CD4-positive, alpha-beta memory T cell (primary cell): ENCODE results near the gene FAM114A1. TPM values are rescaled to one million over a fixed set of nuclear protein-coding genes. Genes with fewer than 3 reads are reported as not detected.

Experiments used
- CTCF ChIA-PET: fragments of 350-600 bp; sonication (Branson Sonifier 250); formaldehyde crosslinking; loops from one replicate; lab custom pipeline; 2021; ENCODE audit warnings: inconsistent platforms; ENCODE audit not compliant: partially characterized antibody; lab: Charles Lee
- POLR2A ChIA-PET: fragments of 350-600 bp; sonication (Branson Sonifier 250); formaldehyde crosslinking; loops from one replicate; lab custom pipeline; 2021; ENCODE audit not compliant: partially characterized antibody; lab: Charles Lee
- DNase-seq, 5 donors: peaks; one replicate each; pipeline versions ENCODE4 v3.0.0 to v3.0.0-alpha.2; 2020 to 2022; ENCODE audit warnings: mixed read lengths in 1 of 5
- H3K27ac ChIP-seq: one replicate; pipeline ENCODE4 v1.7.0; 2013; ENCODE audit warnings: low read depth, low read length
- H3K27me3 ChIP-seq: 2 replicates; pipeline ENCODE4 v1.7.0; 2013; ENCODE audit warnings: mild to moderate bottlenecking, low read length, moderate library complexity; ENCODE audit not compliant: insufficient read depth
- H3K36me3 ChIP-seq: 2 replicates; pipeline ENCODE4 v1.7.0; 2013; ENCODE audit warnings: mild to moderate bottlenecking, low read length, moderate library complexity; ENCODE audit not compliant: insufficient read depth
- H3K4me1 ChIP-seq: 2 replicates; pipeline ENCODE4 v1.7.0; 2013; ENCODE audit warnings: mild to moderate bottlenecking, low read length, moderate library complexity; ENCODE audit not compliant: insufficient read depth
- H3K4me3 ChIP-seq, 2 donors: one replicate each; pipeline ENCODE4 v1.7.0; 2013; ENCODE audit warnings: low read length in 2 of 2, mild to moderate bottlenecking in 1 of 2
- H3K9me3 ChIP-seq, 2 donors: one replicate each; pipeline ENCODE4 v1.7.0; 2013; ENCODE audit warnings: low read length in 2 of 2, control low read depth in 1 of 2; ENCODE audit not compliant: control insufficient read depth in 1 of 2
- H3K27ac Mint-ChIP-seq, 7 donors: one replicate each; pipeline ENCODE4 v1.8.0; 2020 to 2021; ENCODE audit warnings: mixed read lengths in 7 of 7, mild to moderate bottlenecking in 6 of 7, inconsistent platforms in 3 of 7, moderate library complexity in 3 of 7
- H3K27me3 Mint-ChIP-seq, 2 donors: one replicate each; pipeline ENCODE4 v1.8.0; 2020 to 2021; ENCODE audit warnings: mixed read lengths in 2 of 2
- H3K36me3 Mint-ChIP-seq, 2 donors: one replicate each; pipeline ENCODE4 v1.8.0; 2020 to 2021; ENCODE audit warnings: mixed read lengths in 2 of 2, inconsistent platforms in 1 of 2, mild to moderate bottlenecking in 1 of 2
- H3K4me1 Mint-ChIP-seq, 4 donors: one replicate each; pipeline ENCODE4 v1.8.0; 2020 to 2021; ENCODE audit warnings: mixed read lengths in 4 of 4, mild to moderate bottlenecking in 1 of 4
- H3K4me3 Mint-ChIP-seq, 8 donors: one replicate each; pipeline ENCODE4 v1.8.0; 2020 to 2021; ENCODE audit warnings: mixed read lengths in 8 of 8, mild to moderate bottlenecking in 7 of 8, moderate library complexity in 6 of 8, inconsistent platforms in 3 of 8
- H3K9me3 Mint-ChIP-seq, 8 donors: one replicate each; pipeline ENCODE4 v1.8.0; 2020 to 2021; ENCODE audit warnings: mixed read lengths in 8 of 8, mild to moderate bottlenecking in 5 of 8, inconsistent platforms in 3 of 8, moderate library complexity in 1 of 8
- intact Hi-C: fragments of 100-400 bp; cut with micrococcal nuclease; formaldehyde crosslinking; loops from one replicate; pipeline ENCODE4 v1.15.1; 2023
- polyA plus RNA-seq, 2 donors: library from polyadenylated mRNA; unstranded; fragments of 300-500 nt; fragmentation: Illumina TruSeq; gene quantifications; one replicate each; pipeline ENCODE4 v1.2.3, GENCODE V29; 2021
- total RNA-seq, 2 experiments: library from RNA; stranded (reverse); gene quantifications; one replicate each; pipeline ENCODE4 v1.2.3, GENCODE V29; 2021

FAM114A1 gene
- total and polyA plus RNA-seq, 4 experiments from 2014 or later: 0.09 to 0.64 (median 0.44) TPM; not detected in 1

DNA sequence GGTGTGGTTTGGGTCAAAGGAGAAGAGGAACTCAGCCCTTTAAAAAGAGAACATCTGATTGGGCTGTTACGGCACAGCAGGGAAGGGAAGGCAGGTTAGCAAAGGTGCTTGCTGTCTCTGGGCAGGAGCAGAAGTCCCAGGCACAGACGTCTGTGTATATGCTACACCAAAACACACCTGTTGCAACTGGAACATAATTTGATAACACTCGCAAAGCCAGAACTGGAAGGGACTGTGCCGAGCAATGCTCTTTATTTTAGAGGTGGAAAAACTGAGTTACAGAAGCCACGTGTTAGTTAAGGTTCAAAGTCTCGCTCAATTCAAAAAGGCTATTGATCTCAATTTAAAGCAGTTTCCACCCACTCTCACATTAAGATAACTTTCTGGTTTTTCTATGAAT is 2.2 kb upstream of the FAM114A1 start:
- Mint-ChIP-seq H3K9me3 (no peaks in the 10 kb centered on the region), H3K4me1 (peaks cover 10 to 21% (median 18%) of the 10 kb centered on the region in 4 donors), H3K27me3 (peaks cover 17 to 31% of the 10 kb centered on the region in 2 donors), H3K36me3 (no peaks in the 10 kb centered on the region), H3K27ac (no peak overlapping the region), H3K4me3 (peak overlapping the region in 1 of 8 donors; percentile 33)
- Histone ChIP-seq H3K4me3 (no peak overlapping the region), H3K9me3 (no peaks in the 10 kb centered on the region), H3K4me1 (no peaks in the 10 kb centered on the region), H3K27me3 (no peaks in the 10 kb centered on the region), H3K36me3 (no peaks in the 10 kb centered on the region), H3K27ac (no peak overlapping the region)
- CTCF ChIA-PET: interaction anchor here (1.2 to 1.7 kb wide), 2 partner anchors 8 to 83 kb away, joined by 3 to 6 read pairs; partner anchors contain the start of genes TLR10 and TLR6
- no peak for DNase-seq
- POLR2A ChIA-PET: no interaction called here
- intact Hi-C loops: no loop called here

DNA sequence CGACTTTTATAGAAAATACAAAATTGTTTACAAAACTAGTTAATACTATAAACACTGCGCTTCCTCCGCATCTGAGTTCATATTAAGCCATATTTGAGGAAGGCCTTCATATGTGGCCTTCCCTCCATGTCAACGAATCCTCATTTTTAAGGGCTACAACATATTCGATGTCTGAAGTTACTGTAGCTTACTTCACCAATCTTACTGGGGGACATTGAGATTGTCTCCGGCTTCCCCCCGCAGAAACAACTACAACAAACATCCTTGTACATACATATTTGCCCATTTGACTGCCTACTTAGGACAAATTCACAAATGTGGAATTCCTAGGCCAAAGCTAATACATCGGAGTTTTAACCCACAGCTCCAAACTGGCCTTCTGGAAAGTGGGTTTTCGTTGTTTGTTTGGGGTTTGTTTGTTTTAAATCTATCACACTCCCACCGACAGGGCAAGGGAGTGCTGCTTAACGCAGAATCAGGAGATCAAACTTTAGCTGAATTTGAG is 581 bp upstream of the FAM114A1 start:
- Mint-ChIP-seq H3K27ac (peak overlapping the region in 1 of 7 donors; percentile 24), H3K9me3 (no peaks in the 10 kb centered on the region), H3K27me3 (peaks cover 14 to 31% of the 10 kb centered on the region in 2 donors), H3K4me1 (peaks cover 5 to 14% (median 11%) of the 10 kb centered on the region in 4 donors), H3K36me3 (no peaks in the 10 kb centered on the region), H3K4me3 (peak overlapping the region; percentile 66 to 83 (median 76))
- no peak for DNase-seq
- Histone ChIP-seq H3K4me3 (peak overlapping the region in 1 of 2 donors; percentile 33), H3K27me3 (no peaks in the 10 kb centered on the region), H3K4me1 (no peaks in the 10 kb centered on the region), H3K27ac (no peak overlapping the region), H3K9me3 (no peaks in the 10 kb centered on the region), H3K36me3 (no peaks in the 10 kb centered on the region)
- intact Hi-C loops: no loop called here
- ChIA-PET CTCF (interaction anchor here (1.0 to 1.7 kb wide), 2 partner anchors 84 to 108 kb away, joined by 4 to 6 read pairs; partner anchors contain the start of gene TLR10), POLR2A (no interaction called here)

DNA sequence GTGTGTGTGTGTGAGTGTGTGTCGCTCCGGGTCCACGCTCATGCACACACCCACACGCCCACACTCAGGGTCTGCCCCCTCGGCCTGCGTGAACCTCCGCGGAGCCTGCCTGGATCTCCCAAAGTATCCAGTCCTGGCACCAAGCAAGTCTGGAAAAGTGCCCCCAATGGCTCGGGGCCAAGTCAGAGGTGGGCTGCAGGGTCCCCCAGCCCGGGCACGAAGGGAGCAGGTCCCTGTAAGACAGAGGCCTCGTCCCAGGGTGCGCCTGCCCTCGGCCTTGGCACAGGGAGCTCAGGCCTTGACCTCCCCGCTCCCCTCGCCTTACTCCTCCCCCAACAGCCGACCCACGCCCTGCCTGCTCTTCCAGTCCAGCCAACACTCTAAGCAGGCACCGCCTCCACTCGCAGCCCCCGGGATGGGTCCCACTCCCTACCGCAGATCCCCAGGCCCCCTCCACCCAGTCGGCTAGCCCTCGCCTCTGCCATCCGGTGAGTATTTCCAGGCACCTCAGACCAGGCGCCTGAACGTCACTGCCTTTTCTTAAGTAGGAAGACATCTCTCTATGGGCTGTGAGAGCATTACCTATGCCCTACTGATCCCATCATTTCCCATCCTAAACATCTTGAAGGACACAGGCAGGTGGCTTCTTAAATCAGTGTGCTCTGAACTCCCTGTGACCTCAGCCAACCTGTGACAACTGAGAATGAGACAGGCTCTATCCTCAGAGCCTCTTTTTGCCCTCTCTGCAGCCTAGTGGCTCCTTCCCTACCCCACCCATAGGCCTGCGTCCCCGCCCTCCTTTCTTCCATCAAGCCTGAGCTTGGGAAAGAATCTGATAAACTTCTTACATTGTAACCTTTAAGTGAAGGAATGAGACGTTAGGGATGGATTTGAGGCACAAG is 704 bp downstream of the FAM114A1 start:
- H3K36me3 ChIP-seq: no peaks in the 10 kb centered on the region
- H3K27me3 Mint-ChIP-seq: peaks cover 11 to 26% of the 10 kb centered on the region in 2 donors
- no peaks in the 10 kb centered on the region for H3K27me3 ChIP-seq
- H3K4me3 ChIP-seq: peak overlapping the region in 1 of 2 donors; percentile 33
- H3K4me3 Mint-ChIP-seq: peak overlapping the region; percentile 14 to 84 (median 72)
- H3K4me1 ChIP-seq: no peaks in the 10 kb centered on the region
- H3K27ac ChIP-seq: no peak overlapping the region
- ChIA-PET POLR2A (no interaction called here), CTCF (no interaction called here)
- no peaks in the 10 kb centered on the region for H3K9me3 ChIP-seq
- intact Hi-C loops: no loop called here
- H3K27ac Mint-ChIP-seq: peak overlapping the region in 2 of 7 donors; percentile 16 to 71
- peaks cover 5 to 14% (median 11%) of the 10 kb centered on the region in 4 donors for H3K4me1 Mint-ChIP-seq
- H3K36me3 Mint-ChIP-seq: no peaks in the 10 kb centered on the region
- DNase-seq: no peak
- H3K9me3 Mint-ChIP-seq: no peaks in the 10 kb centered on the region

DNA sequence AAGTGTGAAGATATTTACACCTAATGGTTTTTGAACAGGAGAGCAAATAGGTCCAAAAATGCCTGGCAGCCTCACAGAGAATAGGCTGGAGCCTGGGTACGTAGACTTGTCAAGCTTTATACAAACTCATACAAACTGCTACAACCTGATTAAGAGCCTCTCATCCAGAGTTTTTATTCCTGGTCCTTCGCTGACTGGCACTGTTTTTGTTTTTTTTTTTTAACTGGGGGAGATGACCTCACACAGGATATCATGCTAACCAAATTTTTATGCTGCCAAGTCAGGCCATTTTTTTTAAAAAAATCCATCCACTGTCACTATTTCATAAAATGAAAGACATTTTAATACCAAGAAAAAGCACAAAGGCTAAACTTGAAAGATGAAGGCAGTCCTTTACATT is 1.9 kb downstream of the FAM114A1 start:
- Mint-ChIP-seq H3K4me1 (peaks cover 5 to 14% (median 11%) of the 10 kb centered on the region in 4 donors), H3K27me3 (peaks cover 11 to 17% of the 10 kb centered on the region in 2 donors), H3K9me3 (no peaks in the 10 kb centered on the region), H3K36me3 (no peaks in the 10 kb centered on the region), H3K4me3 (peak overlapping the region in 2 of 8 donors; percentile 18 to 67), H3K27ac (no peak overlapping the region)
- no peak for DNase-seq
- CTCF ChIA-PET: interaction anchor here (1.5 kb wide), 1 partner anchor 9 kb away, joined by 6 read pairs; no protein-coding TSS in a partner anchor
- no peaks in the 10 kb centered on the region for H3K36me3 ChIP-seq
- H3K4me3 ChIP-seq: no peak overlapping the region
- H3K27me3 ChIP-seq: no peaks in the 10 kb centered on the region
- no peaks in the 10 kb centered on the region for H3K4me1 ChIP-seq
- intact Hi-C loops: no loop called here
- H3K9me3 ChIP-seq: no peaks in the 10 kb centered on the region
- no peak overlapping the region for H3K27ac ChIP-seq
- POLR2A ChIA-PET: no interaction called here

DNA sequence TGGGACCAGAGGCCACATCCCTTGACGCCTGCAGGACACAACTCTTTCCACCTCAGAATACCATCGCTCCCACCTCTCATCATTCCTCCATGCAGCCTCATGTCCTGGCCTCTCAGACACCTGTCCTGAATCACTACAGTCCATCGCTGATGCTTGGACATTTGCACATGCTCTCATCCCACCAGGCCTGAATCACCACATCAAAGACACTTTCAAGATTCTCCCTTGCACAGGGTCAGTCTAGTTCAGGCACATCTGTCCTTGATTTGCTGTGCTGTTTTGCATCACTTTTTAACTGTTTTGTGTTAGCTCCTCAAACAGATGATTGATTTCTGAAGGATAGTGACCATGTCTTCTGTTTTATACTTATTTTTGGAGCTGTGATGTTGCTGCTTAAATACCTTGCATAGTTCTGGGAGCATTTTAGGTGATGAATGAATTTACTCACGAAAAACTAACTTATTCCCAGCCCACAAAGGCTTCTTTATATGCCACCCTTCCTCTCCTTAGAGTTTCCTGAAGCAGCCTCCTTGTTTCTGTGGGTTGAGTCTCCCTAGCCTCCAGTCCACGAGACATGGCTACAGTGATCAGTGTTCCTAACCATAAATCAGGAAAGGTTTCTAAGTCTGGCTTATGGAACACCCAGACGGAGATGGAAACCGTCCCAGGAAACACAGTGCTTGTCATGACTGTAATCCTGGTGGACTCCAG is 2.6 kb downstream of the FAM114A1 start:
- H3K9me3 ChIP-seq: no peaks in the 10 kb centered on the region
- H3K27me3 ChIP-seq: no peaks in the 10 kb centered on the region
- no peaks in the 10 kb centered on the region for H3K4me1 ChIP-seq
- no peaks in the 10 kb centered on the region for H3K36me3 ChIP-seq
- Mint-ChIP-seq H3K9me3 (no peaks in the 10 kb centered on the region), H3K27ac (peak overlapping the region in 1 of 7 donors; percentile 43), H3K4me1 (peaks cover 5 to 13% (median 10%) of the 10 kb centered on the region in 4 donors), H3K36me3 (no peaks in the 10 kb centered on the region), H3K4me3 (peak overlapping the region in 1 of 8 donors; percentile 25), H3K27me3 (peaks cover 11 to 16% of the 10 kb centered on the region in 2 donors)
- H3K27ac ChIP-seq: no peak overlapping the region
- ChIA-PET POLR2A (no interaction called here), CTCF (interaction anchor here (1.5 to 1.6 kb wide), 2 partner anchors 9 kb away, joined by 6 to 7 read pairs; no protein-coding TSS in a partner anchor)
- no peak for DNase-seq
- intact Hi-C loops: no loop called here
- H3K4me3 ChIP-seq: no peak overlapping the region

DNA sequence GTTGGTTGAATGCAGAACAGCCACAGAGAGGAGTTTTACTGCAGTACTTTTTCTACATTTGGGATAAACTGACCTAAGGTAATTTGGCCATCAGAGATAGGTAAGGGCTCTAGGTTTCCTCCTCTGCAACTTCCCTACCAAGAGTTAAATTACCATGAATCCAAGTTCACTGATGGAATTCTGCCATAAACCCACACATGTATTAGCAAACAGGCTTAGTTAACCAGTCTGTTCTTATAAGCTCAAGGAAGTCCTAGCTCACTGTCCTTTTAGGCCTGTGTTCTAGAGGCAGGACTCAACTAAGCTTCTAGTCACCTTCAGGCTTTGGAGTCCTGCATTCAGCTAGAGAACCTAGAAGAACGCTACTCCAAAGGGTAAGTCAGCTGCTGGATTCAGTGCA is 4.0 kb downstream of the FAM114A1 start:
- H3K36me3 ChIP-seq: no peaks in the 10 kb centered on the region
- no peak overlapping the region for H3K27ac ChIP-seq
- no peaks in the 10 kb centered on the region for H3K4me1 ChIP-seq
- Mint-ChIP-seq H3K36me3 (no peaks in the 10 kb centered on the region), H3K9me3 (no peaks in the 10 kb centered on the region), H3K4me1 (peaks cover 5 to 12% (median 9%) of the 10 kb centered on the region in 4 donors), H3K4me3 (no peak overlapping the region), H3K27me3 (peaks cover 13 to 20% of the 10 kb centered on the region in 2 donors), H3K27ac (no peak overlapping the region)
- no peak overlapping the region for H3K4me3 ChIP-seq
- H3K27me3 ChIP-seq: no peaks in the 10 kb centered on the region
- no peak for DNase-seq
- POLR2A ChIA-PET: no interaction called here
- intact Hi-C loops: no loop called here
- CTCF ChIA-PET: interaction anchor here (0.7 to 1.6 kb wide), 3 partner anchors 9 to 31 kb away, joined by 3 to 7 read pairs (median 3); no protein-coding TSS in a partner anchor
- no peaks in the 10 kb centered on the region for H3K9me3 ChIP-seq
